Limb (tissue), 2 donors: ENCODE results near the gene NXPE2.
A peak's percentile ranks its signal among the peaks of the same experiment; 100 is the strongest.
"Not testable (repeated sequence)": the region's sequence is repeated elsewhere in the genome, so short reads cannot be mapped to it uniquely, and the experiment has no call there.

Source experiments
- DNase-seq, 2 donors: peaks; one replicate each; pipeline ENCODE4 v3.0.0-alpha.2; 2016; ENCODE audit errors: extremely low spot score in 2 of 2

NXPE2 gene

DNA sequence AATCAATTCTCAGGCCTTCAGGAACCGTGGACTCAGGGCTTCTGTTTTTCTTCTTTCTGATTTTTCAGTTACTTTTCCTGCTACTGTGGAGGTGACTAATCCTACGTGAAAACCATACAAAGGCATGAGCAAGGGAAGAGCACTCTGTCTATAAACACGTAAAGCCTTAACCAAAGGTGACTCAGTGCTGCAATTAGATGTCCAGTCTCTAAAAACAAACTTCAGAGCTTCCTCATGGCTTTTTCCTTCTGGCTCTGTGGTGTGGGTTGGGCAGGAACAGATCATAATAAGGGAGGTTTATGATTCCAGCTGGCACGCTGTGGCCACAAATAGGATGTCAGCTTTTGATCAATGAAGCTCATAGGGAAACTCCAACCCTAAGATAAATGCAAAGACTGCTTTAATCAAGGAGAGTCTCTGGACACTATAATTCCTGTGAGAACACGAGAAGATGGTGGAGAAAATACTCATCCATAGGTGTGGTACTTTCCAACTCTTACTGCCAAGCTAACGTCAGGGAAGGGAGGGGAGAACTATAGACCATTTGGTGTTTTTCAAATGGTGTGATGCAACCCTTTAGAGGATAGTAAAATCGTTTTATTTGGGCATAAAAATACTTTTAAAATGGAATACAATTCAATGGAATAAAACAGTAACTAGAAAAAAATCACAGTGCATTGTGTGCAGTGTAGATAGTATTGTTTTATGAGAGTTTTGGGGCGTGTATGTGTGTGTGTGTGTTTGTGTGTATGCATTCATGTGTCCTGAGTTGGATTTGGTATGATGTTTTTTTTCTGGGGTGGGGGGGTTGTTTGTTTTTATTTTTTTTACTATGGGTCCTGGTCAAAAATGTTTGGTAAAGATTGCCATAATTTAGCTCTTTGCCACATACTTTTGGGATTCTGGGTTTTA is at the start of gene NXPE2:
Gene NXPE2, plus strand, starts transcription at position 403 of the 912 bp plus-strand sequence. Its CDS starts 49 bp downstream, at position 452.
- DNase-seq, result no peak

DNA sequence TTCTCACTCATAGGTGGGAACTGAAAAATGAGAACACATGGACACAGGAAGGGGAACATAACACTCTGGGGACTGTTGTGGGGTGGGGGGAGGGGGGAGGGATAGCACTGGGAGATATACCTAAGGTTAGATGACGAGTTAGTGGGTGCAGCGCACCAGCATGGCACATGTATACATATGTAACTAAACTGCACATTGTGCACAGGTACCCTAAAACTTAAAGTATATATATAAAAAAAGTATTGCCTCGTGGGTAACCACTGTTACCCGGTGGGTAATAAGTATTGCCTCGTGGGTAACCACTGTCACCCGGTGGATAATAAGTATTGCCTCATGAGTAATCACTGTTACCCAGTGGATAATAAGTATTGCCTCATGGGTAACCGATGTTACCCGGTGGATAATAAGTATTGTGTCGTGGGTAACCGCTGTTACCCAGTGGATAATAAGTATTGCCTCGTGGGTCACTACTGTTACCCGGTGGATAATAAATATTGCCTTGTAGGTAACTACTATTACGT is 46.8 kb upstream of the NXPE2 start:
- not testable (repeated sequence) for DNase-seq

DNA sequence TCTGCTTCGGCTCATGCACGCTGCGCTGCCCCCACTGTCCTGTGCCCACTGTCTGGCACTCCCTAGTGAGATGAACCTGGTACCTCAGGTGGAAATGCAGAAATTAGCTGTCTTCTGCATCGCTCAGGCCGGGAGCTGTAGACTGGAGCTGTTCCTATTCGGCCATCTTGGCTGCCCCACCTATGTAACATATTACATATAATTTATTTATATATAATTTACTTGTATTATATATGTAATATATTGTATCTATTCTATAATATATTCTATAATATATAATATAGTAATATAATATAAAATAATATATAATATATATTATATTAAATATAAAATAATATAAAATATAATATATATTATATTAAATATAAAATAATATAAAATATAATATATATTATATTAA is 38.9 kb upstream of the NXPE2 start:
- not testable (repeated sequence) for DNase-seq

DNA sequence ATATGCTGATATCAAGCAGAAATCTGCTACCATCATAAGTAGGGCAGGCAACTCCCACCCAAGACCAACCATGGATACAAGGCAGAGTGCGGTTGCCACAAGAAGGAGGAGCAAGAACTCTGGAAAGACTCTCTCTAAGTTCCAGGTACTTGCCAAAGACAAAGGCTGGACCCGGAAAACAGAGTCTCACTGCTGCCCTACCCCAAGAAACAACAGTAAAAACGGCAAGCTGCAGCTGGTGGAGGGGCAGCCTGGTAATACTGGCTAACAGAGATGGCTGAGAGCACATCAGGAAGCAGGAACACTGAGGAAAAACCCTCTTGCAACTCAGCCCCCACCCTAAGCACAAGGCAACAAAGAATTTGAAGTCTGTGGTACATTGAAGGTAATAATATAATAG is 27.7 kb upstream of the NXPE2 start:
- DNase-seq, result no peak

DNA sequence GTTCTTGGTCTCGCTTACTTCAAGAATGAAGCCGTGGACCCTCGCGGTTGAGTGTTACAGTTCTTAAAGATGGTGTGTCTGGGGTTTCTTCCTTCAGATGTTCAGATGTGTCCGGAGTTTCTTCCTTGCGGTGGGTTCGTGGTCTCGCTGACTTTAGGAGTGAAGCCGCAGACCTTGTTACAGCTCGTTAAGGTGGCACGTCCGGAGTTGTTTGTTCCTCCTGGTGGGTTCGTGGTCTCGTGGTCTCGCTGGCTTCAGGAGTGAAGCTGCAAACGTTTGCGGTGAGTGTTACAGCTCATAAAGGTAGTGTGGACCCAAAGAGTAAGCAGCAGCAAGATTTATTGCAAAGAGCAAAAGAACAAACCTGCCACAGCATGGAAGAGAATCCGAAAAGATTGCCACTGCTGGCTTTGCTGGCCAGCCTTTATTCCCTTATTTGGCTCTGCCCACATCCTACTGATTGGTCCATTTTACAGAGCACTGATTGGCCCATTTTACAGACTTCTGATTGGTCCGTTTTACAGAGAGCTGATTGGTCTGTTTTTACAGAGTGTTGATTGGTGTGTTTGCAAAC is 27.1 kb upstream of the NXPE2 start:
- no peak for DNase-seq

DNA sequence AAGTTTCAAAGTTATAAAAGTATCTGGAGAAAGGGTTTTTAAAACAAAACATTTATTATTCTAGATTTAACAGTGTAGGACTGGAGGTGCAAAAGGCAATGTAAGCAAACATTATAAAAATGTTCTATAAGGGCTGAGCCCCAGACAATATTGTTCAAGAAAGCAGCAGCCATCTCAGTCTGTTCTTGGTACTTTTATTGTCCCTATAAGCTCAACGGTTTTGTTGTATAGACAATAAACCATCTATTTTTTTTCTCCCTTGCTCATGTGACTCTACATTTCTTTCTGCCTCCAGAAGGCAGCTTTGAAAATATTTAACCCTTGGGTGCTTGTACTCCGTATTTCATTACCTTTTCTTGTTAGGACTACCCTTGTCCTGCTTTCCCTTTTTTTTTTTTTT is 25.2 kb upstream of the NXPE2 start:
- DNase-seq, result no peak

DNA sequence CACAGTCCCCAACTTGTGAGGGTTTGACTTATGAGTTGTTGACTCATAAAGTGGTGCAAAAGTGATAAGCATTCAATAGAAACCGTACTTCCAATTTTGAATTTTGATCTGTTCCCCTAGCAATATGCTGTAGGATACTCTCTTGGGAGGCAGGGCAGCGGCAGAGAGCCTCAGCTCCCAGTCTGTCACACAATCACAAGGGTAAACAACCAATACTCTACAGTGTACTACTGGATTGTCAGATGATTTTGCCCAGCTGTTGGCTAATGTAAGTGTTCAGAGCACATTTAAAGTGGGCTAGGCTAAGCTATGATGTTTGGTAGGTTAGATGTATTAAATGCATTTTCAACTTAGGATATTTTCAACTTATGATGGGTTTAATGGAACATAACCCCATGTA is 13.7 kb upstream of the NXPE2 start:
- DNase-seq, result no peak

DNA sequence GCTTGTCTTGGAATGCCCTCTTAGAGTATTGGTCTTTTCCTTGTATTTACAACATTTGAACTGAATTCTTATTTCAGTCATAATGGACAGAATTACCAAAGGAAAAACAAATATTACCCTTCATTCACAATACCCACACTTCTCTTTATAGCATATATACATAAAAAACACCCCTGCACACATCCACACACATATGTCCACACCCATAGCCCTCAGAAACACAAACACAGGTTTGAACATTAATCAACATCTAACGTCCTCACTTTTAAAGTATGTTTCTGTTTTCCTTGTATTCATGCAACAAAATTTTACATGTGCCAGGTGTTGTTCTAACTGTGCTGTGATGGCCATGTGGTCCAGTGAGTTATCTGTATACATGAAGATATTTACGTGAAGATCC is 11.6 kb upstream of the NXPE2 start:
- no peak for DNase-seq

DNA sequence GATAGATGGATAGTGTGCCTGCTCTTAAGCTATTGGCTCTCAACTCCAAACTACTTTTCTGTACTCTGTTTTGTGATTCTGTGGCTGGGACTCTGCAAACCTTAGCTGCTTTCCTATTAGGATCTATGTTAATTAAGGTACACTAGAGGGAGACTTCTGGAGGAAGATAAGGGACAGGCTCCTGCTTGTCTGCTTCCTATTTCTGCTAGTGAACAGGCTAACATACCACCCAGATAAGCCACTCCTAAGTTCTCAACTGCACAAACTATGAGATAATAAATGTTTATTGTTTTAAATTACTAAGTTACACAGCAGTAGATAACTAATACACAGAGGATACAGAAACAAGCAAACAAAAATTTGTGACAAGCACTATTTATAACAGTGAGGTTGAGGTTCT is 10.2 kb upstream of the NXPE2 start:
- DNase-seq, result no peak

DNA sequence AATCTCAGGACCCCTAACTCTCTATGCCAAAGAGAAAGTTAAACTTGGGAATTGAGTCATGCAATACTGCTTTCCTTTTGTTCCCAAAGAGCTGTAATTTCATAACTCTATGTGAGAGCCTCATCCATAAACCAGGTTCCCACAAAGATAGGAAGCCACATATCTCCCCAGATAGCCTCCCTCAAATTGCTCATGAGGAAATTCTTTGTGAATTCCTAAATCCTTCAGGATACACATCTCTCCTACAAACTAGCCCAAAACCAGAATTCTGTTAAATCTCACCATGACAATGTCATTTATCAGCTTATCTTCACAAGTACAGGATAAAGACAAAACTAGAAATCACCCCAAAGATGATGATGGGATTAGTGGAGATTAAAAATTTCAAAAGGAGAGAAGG is 4.7 kb upstream of the NXPE2 start:
- no peak for DNase-seq

DNA sequence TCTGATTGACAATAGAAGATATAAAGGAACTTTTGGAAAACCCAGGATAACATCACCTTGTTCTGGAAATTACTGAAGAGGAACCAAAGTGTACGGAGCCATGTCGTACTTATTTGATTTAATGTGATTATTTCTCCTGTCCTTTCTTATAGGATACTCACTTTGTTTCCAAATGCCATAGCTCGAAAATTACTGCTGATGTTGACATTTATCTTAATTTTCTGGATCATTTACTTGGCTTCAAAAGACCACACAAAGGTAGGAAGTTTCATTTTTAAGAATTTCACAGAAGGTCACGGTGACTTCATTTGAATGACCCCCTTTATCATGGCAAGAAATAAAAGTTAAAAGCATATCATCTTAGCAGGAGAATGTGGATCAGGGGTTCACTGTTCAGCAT is 1.2 kb downstream of the NXPE2 start:
- DNase-seq, result no peak

DNA sequence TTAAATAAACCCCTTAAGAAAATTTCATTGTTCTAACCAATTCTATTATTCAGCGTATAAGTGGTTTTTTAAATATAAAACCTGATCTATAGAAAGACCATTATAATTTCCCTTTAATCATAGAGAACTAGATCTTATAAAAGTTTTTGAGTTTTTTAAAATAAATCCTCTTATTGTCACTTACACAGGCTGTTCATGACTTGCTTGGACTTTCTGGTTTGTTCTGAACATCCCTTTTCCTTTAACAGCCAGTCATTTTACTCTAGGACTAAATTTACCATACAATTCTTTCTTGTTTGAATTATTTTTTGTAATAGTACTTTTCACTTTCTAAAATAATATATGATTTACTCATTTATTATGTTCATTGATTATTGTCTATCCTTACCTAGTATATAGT is 4.7 kb downstream of the NXPE2 start:
- DNase-seq, result no peak

DNA sequence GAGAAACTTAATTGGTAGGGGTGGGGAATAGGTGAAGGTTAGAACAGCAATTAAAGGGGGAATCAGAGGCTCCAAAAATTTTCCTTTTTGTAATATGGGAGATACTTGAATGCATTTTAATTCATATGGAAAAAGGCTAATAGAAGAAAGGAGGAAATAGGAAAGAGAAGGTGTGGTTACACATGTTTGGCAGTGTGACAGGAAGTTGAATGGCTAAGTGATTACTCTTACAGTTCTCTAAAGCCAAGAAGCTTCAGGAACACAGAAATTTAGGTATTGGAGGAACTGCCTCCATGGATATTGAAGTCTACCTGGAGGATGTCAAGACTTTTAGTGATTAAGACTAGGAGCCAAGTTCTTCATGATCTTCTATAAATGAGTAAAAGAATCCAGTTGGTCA is 6.3 kb downstream of the NXPE2 start:
- DNase-seq, result no peak

DNA sequence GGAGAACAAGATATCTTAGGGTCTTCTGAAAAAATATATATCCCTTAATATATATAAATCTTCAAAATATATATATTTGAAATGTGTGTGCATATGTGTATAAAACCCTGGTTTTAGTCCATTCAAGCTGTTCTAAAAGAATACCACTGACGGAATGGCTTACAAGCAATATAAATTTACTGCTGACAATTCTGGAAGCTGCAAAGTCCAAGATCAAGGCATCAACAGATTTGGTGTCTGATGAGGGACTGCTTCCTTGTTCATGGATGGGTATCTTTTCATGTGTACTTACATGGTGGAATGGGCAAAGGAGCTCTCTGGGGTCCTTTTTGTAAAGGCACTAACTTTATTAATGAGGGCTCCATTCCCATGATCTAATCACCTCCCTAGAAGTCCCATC is 6.8 kb downstream of the NXPE2 start:
- DNase-seq, result no peak

DNA sequence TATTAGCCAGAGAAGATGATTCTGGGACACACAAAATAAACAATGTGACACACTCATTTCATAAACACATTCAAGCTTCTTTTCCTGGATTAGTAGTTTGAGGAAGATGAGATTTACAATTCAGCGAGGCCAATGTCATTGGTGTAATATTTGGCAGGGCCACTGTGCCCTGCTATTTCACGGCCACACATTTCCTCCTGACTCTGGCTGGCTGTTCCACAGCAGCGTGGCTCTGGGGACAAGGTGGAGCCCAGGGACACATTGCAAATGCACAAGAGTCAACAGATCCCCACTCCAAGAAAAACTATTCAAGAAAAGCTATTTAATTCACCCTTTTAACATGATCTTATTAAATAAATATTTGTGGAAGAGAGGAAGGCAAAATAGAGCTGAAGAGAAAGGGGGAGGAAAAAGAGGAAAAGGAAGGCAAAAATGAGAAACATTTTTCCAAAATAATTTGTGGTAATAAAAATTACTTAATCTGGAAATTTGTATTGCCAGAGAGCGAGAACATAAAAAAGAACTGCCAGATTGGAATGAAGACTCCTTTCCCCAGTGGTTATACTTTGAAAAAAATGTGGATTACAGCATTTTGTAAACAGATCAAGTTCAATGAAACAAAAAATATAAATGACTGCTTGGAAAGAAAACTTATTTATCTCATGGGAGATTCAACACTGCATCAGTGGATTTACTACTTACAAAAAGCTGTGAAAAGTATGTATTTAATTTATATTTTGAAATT is 27.1 kb downstream of the NXPE2 start:
- DNase-seq, result no peak

DNA sequence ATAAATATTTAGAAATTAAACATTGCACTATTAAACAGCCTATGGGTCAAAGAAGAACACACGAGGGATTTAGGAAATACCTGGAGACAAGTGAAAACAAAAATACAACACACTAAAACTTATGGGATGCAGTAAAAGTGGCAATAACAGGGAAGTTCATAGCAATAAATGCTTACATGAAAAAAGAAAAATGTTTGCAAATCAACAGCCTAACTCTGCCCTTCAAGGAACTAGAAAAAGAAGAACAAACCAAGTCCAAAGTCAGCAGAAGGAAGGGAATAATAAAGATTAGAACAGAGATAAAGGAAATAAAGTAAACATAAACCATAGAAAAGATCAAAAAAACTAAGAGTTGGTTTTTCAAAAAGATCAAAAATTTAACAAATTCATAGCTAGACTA is 31.6 kb downstream of the NXPE2 start:
- no peak for DNase-seq

DNA sequence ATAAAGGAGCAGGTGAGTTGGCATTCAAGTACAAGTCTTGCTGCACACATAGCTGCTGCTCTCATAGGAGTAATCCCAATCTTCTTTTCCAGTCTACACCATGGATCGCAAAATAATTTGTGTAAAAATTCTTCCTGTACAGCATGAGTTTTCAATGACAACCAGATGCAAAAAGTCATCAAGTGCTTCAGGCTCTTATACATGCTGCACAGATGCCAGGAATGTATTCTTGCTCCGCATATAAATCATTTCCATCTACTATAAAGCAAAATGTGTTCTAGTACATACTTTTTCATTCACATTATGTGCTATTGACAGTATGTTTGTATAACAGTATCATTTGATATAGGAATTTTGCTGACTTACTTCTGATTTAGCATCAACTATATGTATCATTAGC is 35.4 kb downstream of the NXPE2 start:
- DNase-seq, result peak in 1 of 2 donors; percentile 54

DNA sequence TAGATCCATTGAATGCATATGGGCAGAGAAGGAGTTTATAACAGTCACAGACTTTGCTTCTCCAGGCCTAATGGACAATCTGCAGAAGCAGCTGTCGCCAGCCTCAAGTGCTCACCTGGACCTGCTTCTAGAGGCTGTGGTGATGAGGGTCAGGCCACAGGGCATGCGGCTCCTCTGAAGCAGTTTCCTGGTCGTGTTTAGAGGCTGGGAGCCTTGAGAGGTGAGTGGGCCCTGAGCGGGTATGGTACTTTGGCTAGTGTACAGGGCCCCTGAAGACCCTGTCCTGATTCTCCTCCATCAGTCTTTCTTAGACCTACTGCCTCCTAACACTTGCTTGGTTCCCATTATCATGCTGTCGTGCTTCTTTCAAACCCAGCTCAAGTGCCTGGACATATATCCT is 41.2 kb downstream of the NXPE2 start:
- no peak for DNase-seq

DNA sequence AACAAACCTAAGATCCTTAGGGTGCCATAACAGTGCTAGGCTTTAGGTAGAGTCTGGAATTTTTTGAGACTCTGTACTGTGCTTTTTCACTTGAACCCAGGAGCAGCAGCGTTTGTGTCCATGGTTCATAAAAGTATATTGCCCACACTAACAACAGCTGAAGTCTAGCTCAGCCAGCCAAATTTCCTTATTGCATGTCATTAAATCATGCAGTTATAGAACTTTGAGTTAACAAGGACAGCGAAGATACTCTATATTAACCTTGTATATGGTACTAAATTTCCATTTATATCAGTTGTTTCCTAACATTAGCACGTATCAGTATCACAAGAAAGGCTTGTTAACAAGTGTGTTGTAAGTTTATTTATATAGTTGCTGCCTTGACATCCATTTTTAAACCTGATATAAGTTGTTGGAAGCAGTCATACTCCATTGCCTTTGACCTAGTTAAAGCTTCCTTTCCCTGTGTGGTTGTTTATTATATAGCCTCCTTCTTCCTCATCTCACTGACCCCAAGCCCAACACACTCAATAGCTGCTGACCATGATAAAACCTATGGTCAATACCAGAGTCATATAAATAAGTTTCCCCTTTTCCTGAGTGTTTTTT is 46.7 kb downstream of the NXPE2 start:
- no peak for DNase-seq

DNA sequence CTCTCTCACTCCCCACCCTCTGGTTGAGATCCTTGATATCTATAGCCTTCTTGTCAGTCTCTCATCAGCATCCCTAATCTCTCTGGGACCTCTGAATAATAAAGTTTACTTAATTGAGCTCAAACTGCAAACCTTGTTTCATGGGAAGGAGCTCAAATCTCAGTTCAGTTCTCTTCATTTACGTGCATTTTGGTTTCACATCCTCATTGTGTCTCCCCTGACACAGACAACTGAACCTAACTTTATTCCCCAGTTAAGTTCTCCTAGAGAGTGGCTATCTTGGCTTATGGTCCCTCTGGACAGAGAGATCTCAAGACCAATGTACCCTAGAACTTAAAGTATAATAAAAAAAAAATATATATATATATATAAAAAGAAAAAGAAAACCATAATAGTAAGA is 47.3 kb downstream of the NXPE2 start:
- DNase-seq, result no peak

DNA sequence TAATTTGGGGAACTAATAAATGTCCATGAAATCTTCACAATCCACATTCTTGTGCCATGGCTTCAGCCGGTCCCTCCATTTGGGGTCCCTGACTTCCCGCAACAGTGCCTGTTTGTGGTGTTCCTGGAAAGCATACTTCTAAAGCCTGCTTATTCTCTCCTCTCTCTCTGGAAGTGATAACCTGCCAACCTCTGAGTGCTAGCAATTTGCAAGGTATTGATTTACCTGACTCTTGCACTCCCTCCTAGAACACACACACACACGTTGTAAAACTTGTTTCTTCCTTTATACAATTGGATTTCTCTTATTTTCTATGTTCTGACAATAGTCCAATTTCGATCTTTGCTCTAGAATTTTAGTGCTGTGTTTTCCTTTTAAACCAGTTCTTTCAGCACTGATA is 58.5 kb downstream of the NXPE2 start:
- DNase-seq, result no peak

DNA sequence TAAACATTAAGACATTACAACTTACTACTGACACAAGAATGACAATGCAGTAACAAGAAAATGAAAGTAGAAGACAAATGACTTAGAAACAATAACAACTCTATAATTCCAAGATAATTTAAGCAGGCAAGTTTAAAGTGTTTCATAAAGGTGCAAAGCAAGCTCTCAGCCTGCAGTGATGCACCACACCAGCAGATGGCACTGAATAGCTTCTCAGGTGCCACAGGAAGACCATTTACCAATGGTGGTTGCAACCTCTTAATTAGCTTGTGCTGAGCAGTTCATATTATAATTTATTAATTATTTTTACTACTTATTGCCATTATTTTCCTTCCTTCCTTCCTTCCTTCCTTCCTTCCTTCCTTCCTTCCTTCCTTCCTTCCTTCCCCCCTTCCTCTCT is 60.6 kb downstream of the NXPE2 start:
- DNase-seq, result peak in 1 of 2 donors; percentile 30
